ENCODE data around the gene HOXC10.
A peak's percentile ranks its signal among the peaks of the same experiment; 100 is the strongest.

Gene HOXC10

DNA sequence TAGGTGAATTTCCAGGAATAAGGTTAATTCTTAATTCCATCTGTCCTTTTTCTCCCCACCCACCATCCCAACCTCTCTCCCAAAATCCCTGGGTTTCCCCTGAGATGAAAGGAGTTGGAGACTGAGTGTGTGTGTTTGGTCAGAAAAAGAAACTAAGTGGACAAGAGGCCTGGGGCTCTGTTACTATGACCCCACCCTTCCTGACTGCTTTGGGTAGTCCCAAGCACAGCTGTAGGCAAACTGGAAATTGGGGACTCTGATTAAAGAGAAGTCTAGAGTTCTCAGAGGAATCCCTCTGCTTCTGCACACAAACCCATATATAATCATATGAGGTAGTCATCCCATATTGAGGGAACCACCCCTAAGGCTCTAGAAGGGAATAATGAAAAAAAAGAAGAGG lies 37.2 kb upstream of the HOXC10 start:
- no peak for ATAC-seq
- no peaks in the 10 kb centered on the region for H3K9me3 Mint-ChIP-seq
- no peak for DNase-seq
- no peak overlapping the region for H3K27ac Mint-ChIP-seq
- H3K4me3 Mint-ChIP-seq = no peak overlapping the region
- peaks cover 100% of the 10 kb centered on the region for H3K27me3 Mint-ChIP-seq
- H3K4me1 Mint-ChIP-seq = peaks cover 26% of the 10 kb centered on the region

GRCh38 chr12:53948650-53949593 lies 36.0 kb upstream of the HOXC10 start:
- ATAC-seq (no peak), DNase-seq (no peak)
- no peak overlapping the region for H3K4me3 Mint-ChIP-seq
- H3K4me1 Mint-ChIP-seq = peaks cover 38% of the 10 kb centered on the region
- H3K27me3 Mint-ChIP-seq = peaks cover 100% of the 10 kb centered on the region
- H3K27ac Mint-ChIP-seq = peak overlapping the region in 1 of 2 donors; percentile 56
- H3K9me3 Mint-ChIP-seq = no peaks in the 10 kb centered on the region

- Mint-ChIP-seq H3K4me1 (peaks cover 40% of the 10 kb centered on the region), H3K4me3 (no peak overlapping the region), H3K9me3 (no peaks in the 10 kb centered on the region), H3K27me3 (peaks cover 100% of the 10 kb centered on the region), H3K27ac (peak overlapping the region in 1 of 2 donors; percentile 54)
- no peak for ATAC-seq
- DNase-seq = no peak
Measured at GRCh38 chr12:53949631-53950436, 35.1 kb upstream of the HOXC10 start.

- Mint-ChIP-seq H3K9me3 (no peaks in the 10 kb centered on the region), H3K27me3 (peaks cover 100% of the 10 kb centered on the region), H3K4me3 (no peak overlapping the region), H3K4me1 (peaks cover 37% of the 10 kb centered on the region), H3K27ac (no peak overlapping the region)
- DNase-seq (no peak), ATAC-seq (no peak)
Measured at GRCh38 chr12:53950437-53950773, 34.5 kb upstream of the HOXC10 start.

GRCh38 chr12:53950789-53951576 lies 34.0 kb upstream of the HOXC10 start:
- peaks cover 42% of the 10 kb centered on the region for H3K4me1 Mint-ChIP-seq
- no peak overlapping the region for H3K4me3 Mint-ChIP-seq
- ATAC-seq (no peak), DNase-seq (no peak)
- H3K9me3 Mint-ChIP-seq = no peaks in the 10 kb centered on the region
- peaks cover 100% of the 10 kb centered on the region for H3K27me3 Mint-ChIP-seq
- H3K27ac Mint-ChIP-seq = peak overlapping the region in 1 of 2 donors; percentile 87

DNA sequence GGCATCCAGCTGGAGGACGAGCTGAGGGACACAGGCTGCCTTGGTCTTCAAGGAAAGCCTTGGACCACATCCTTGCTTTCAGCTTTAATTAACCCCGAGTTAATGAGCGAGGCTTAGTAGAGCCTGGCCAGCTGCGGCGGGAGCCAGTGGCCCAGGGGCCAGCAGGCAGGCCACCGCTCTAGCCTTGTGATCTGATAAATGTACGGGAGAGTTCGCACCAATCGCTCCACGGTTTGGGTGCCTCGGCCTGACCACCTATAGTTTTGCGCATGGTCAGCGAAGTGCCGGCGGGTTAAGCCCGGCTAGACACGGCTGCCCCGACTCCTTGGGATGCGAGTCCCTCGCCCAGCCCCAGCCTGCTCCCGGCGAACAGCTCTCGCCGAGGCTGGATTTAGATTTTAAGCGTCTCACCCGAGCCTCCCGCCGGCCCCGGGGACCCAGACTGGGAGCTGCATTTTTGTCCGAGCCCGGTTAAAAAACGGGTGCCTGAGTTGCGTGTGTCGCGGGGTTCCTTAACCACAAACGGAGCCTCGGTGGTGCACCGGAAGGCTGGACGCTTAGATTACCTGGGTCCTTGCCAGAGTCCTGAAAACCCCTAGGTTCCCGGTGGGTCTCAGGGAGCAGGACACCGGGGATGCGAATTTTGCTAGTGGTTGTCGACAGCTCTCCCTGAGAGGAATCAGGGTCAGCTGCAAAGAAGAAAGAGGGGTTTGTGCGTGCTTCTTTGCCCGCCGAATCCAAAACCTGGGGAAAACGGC lies 33.2 kb upstream of the HOXC10 start:
- no peak for ATAC-seq

GRCh38 chr12:53952335-53952694 lies 32.6 kb upstream of the HOXC10 start:
- H3K4me1 Mint-ChIP-seq = peaks cover 55% of the 10 kb centered on the region
- no peak for ATAC-seq
- H3K9me3 Mint-ChIP-seq = no peaks in the 10 kb centered on the region
- DNase-seq = no peak
- peaks cover 100% of the 10 kb centered on the region for H3K27me3 Mint-ChIP-seq
- H3K27ac Mint-ChIP-seq = peak overlapping the region in 1 of 2 donors; percentile 67
- peak overlapping the region in 1 of 2 donors; percentile 26 for H3K4me3 Mint-ChIP-seq

More for the DNA sequence above, 33.2 kb upstream of the HOXC10 start:
- Mint-ChIP-seq H3K27me3 (peaks cover 100% of the 10 kb centered on the region), H3K9me3 (no peaks in the 10 kb centered on the region), H3K4me3 (no peak overlapping the region), H3K27ac (peak overlapping the region in 1 of 2 donors; percentile 87), H3K4me1 (peaks cover 50% of the 10 kb centered on the region)
- no peak for DNase-seq

DNA sequence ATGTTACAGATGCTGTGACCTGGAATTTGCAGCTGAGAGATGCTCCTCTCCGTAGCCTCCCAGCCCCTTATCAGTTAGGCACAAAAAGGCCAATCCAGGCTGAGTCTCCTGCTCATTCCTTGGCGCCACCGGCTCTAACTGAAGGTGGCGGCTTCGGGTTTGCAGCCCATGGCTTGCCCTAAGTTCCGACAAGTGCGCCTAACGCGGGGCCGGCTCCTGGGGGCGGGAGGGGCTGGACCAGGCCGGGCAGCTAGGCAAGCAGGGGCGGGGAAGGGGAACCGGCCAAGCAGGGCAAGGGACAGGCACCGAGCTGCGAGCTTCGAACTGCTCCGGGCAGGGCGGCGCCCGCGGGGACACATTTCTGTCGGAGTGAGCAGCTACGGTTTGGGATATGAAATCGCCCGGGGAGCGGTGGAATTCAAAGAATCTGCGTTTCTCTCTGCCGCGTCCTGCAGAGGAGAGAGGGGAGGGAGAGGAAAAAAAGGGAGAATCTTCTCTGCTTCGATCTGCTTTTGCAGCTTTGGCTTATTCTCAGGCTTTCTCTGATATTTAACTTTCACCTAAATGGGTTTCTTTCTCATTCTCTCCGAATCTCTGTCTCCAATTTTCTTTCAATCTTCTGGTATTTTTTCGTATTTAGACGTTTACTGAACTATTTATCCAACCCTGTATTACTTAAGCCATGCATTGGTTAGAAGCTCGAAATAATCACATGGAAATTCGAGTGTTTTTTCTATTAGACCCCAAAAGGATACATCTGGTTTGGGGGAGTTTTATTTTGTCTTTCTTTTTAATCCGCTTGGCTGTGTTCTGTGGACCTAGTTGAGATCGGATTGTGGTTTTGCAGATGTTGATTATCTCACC lies 31.8 kb upstream of the HOXC10 start:
- Mint-ChIP-seq H3K27me3 (peaks cover 100% of the 10 kb centered on the region), H3K4me1 (peaks cover 55% of the 10 kb centered on the region), H3K4me3 (no peak overlapping the region), H3K9me3 (no peaks in the 10 kb centered on the region), H3K27ac (peak overlapping the region in 1 of 2 donors; percentile 88)
- ATAC-seq (no peak), DNase-seq (no peak)

DNA sequence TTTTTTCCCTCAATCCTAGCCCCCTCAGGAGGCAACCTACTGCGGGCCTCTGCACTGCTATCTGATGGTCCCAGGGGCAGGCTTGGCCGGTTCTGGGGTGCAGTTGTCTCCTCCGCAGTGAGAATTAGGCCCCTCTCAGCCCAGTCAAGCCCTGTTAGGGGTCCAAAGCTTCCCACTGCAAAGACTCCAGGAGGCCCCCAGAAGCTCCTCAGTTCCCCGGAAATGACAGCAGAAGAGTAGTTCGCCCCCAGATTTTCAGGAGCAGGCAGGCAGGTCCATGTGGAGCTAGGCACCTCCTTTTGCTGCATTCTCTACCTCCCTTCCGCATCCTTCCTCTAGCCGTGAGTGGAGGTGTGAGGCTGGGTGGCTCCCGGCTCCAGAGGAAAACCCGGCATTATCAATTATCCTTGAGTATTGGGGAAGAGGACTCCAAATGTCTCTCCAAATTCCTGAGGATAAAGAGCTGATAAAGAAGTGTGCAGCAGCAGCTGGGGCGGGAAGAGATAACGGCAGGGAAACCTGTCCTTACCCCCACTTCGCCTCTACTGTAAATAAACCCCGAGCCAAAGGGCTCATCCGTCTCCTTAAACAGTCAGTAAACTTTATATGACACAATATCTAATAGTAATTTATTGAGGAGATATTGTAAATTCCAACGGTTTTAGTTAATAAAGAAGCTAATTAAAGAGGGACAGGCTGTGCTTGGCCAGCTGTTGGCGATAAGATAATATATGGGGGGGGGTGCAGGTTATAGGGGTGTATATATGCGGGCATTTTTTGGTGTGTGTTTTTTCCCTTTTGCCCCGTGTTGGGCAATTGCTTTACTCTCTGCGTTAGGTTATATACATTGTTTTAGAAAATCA lies 30.9 kb upstream of the HOXC10 start:
- Mint-ChIP-seq H3K9me3 (no peaks in the 10 kb centered on the region), H3K4me1 (peaks cover 55% of the 10 kb centered on the region), H3K27ac (peak overlapping the region in 1 of 2 donors; percentile 88), H3K4me3 (no peak overlapping the region), H3K27me3 (peaks cover 100% of the 10 kb centered on the region)
- ATAC-seq = no peak
- DNase-seq = no peak

DNA sequence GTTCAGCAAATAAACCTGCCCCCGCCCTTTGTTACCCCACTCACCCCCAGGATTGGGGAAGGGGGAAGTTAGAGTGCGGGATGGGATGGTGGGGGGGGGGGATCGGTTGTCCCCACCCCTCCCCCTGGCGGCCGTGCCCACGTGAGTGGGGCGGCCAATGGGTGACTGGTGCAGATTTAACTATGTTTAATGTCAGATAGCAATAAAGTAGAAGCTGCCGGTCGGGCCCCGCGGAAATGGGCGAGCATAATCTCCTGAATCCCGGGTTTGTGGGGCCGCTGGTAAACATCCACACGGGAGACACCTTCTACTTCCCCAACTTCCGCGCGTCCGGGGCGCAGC lies 30.3 kb upstream of the HOXC10 start, which contains the start of gene HOXC12:
HOXC12 (plus strand) TSS at position 210 of the 342 bp plus-strand sequence; CDS start at position 237, 27 bp downstream.
- H3K27me3 Mint-ChIP-seq = peaks cover 100% of the 10 kb centered on the region
- no peaks in the 10 kb centered on the region for H3K9me3 Mint-ChIP-seq
- DNase-seq (no peak), ATAC-seq (no peak)
- peaks cover 56% of the 10 kb centered on the region for H3K4me1 Mint-ChIP-seq
- H3K27ac Mint-ChIP-seq = peak within 1 kb of the TSS in 1 of 2 donors; percentile 88
- H3K4me3 Mint-ChIP-seq = no peak within 1 kb of the TSS

DNA sequence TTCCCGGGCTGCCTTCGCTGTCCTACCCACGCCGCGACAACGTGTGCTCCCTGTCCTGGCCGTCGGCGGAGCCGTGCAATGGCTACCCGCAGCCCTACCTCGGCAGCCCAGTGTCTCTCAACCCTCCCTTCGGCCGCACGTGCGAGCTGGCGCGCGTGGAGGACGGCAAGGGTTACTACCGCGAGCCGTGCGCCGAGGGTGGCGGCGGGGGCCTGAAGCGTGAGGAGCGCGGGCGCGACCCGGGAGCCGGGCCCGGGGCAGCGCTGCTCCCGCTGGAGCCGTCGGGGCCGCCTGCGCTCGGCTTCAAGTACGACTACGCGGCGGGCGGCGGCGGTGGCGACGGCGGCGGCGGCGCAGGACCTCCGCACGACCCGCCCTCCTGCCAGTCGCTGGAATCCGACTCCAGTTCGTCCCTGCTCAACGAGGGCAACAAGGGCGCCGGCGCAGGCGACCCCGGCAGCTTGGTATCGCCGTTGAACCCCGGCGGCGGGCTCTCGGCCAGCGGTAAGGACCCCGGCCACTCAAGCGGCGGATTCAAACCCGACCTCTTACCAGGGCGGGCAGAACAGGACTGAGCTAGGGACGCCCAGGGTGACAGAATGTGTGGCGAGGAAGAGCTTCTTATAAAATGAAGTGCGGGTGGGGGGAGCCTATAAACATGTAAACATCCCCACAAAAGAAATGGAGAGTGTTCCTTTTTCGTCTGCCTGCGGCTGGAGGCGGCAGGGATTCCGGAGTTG lies 29.7 kb upstream of the HOXC10 start:
- Mint-ChIP-seq H3K9me3 (no peaks in the 10 kb centered on the region), H3K27ac (peak overlapping the region in 1 of 2 donors; percentile 15), H3K4me3 (no peak overlapping the region), H3K27me3 (peaks cover 100% of the 10 kb centered on the region), H3K4me1 (peaks cover 61% of the 10 kb centered on the region)
- DNase-seq (no peak), ATAC-seq (no peak)

DNA sequence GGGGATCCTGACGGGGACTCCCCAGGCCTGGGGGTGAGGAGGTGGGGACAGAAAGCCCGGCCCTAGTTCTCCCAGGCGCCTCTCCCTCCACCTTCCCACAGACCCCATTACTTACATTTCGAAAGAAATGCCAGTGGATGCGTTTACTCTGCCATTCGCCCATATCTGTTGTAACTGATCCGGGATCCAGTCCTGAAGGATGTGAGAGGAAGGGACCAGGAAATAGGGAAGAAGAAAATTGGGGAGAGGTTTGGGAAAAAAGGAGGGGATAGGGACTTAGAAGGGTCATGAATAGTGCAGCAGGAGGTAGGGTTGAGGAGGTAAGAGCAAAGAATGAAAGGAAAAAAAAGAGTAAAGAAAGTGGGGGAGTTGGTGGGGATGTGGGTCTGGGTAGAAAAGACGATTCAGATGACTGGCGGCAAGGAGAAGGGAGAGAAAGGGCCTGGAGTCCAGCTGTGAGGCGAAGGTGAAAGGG lies 29.1 kb upstream of the HOXC10 start:
- peaks cover 67% of the 10 kb centered on the region for H3K4me1 Mint-ChIP-seq
- DNase-seq (no peak), ATAC-seq (no peak)
- H3K27me3 Mint-ChIP-seq = peaks cover 100% of the 10 kb centered on the region
- H3K9me3 Mint-ChIP-seq = no peaks in the 10 kb centered on the region
- H3K27ac Mint-ChIP-seq = no peak overlapping the region
- H3K4me3 Mint-ChIP-seq = no peak overlapping the region

All from stimulated activated naive CD8-positive, alpha-beta T cell treated with anti-CD3 and anti-CD28 coated beads, Interleukin-15, amount 100 ng/mL, for 72 hours (primary cell).